ENCODE measurements around the gene NOS2. TPM values are rescaled to one million over a fixed set of nuclear protein-coding genes. Genes with fewer than 3 reads are reported as not detected.
A peak's percentile ranks its signal among the peaks of the same experiment; 100 is the strongest.

Gene NOS2
- total and polyA plus RNA-seq, 3 donors from 2014 or later: 0.53 to 1.4 (median 0.87) TPM

GRCh38 chr17:27805520-27806146 is 5.3 kb upstream of the NOS2 start:
- Histone ChIP-seq H3K9me3 (no peaks in the 10 kb centered on the region), H3K36me3 (ENCODE audit: low read depth, missing control alignments) (no peaks in the 10 kb centered on the region), H3K4me3 (no peak overlapping the region), H3K27ac (no peak overlapping the region), H3K4me1 (no peaks in the 10 kb centered on the region), H3K27me3 (no peaks in the 10 kb centered on the region)
- intact Hi-C loops (cut with DNase I; ENCODE audit: low total_unique reads): no loop called here
- 17 to 24% methylated on average over 6 to 14 of the region's 14 CpGs for WGBS, 2 donors
- DNase-seq: peak; percentile 92
- no peak for TF ChIP-seq POLR2A (IDR thresholded peaks at IDR 0.05)
- TF ChIP-seq, protein P1, sequence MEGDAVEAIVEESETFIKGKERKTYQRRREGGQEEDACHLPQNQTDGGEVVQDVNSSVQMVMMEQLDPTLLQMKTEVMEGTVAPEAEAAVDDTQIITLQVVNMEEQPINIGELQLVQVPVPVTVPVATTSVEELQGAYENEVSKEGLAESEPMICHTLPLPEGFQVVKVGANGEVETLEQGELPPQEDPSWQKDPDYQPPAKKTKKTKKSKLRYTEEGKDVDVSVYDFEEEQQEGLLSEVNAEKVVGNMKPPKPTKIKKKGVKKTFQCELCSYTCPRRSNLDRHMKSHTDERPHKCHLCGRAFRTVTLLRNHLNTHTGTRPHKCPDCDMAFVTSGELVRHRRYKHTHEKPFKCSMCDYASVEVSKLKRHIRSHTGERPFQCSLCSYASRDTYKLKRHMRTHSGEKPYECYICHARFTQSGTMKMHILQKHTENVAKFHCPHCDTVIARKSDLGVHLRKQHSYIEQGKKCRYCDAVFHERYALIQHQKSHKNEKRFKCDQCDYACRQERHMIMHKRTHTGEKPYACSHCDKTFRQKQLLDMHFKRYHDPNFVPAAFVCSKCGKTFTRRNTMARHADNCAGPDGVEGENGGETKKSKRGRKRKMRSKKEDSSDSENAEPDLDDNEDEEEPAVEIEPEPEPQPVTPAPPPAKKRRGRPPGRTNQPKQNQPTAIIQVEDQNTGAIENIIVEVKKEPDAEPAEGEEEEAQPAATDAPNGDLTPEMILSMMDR (IDR thresholded peaks at IDR 0.05): peak; percentile 74 to 87 (median 78)

GRCh38 chr17:27804113-27804512 is 3.8 kb upstream of the NOS2 start:
- H3K4me1 ChIP-seq: no peaks in the 10 kb centered on the region
- no peaks in the 10 kb centered on the region for H3K27me3 ChIP-seq
- TF ChIP-seq, protein P1 (IDR thresholded peaks at IDR 0.05): no peak
- no peak for TF ChIP-seq POLR2A (IDR thresholded peaks at IDR 0.05)
- WGBS, 2 donors: 76 to 81% methylated on average over 10 of the region's 10 CpGs
- no peaks in the 10 kb centered on the region for H3K36me3 ChIP-seq (ENCODE audit: low read depth, missing control alignments)
- intact Hi-C loops (cut with DNase I; ENCODE audit: low total_unique reads): no loop called here
- H3K4me3 ChIP-seq: no peak overlapping the region
- no peaks in the 10 kb centered on the region for H3K9me3 ChIP-seq
- DNase-seq: no peak
- H3K27ac ChIP-seq: no peak overlapping the region

DNA sequence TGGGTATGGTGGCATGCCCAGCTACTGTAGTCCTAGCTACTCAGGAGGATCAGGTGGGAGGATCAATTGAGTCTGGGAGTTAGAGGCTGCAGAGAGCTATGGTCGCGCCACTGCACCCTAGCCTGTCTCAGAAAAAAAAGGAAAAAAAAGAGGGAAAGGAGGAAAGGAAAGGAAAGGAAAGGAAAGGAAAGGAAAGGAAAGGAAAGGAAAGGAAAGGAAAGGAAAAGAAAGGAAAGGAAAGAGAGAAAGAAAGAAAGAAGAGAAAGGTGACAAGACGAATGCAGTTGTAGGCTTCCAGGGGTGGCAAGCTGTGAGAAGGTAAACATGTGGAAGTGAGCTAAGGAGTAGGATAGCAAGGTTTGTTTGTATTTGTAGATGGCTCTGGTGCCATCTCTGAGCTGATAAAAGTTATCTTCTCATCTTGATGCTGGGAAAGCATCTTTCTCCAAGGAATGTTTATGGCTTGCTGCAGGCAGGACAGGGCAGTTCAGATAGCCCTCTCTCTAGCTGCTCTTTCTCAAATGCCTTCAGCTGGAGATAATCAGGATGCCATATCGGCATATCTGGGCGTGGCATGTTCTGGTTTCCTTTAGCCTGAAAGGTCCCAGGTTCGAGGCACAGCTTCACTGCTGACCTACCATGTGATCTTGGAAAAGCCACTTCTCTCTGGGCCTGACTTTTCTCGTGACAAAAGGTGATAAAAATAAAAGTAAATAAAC is 2.8 kb upstream of the NOS2 start:
- Histone ChIP-seq H3K27ac (no peak overlapping the region), H3K4me1 (no peaks in the 10 kb centered on the region), H3K4me3 (no peak overlapping the region), H3K27me3 (no peaks in the 10 kb centered on the region), H3K36me3 (ENCODE audit: low read depth, missing control alignments) (no peaks in the 10 kb centered on the region), H3K9me3 (no peaks in the 10 kb centered on the region)
- DNase-seq: no peak
- intact Hi-C loops (cut with DNase I; ENCODE audit: low total_unique reads): no loop called here
- TF ChIP-seq POLR2A (IDR thresholded peaks at IDR 0.05): no peak
- TF ChIP-seq, protein P1 (IDR thresholded peaks at IDR 0.05): no peak
- 89% methylated on average over 7 of the region's 7 CpGs for WGBS, 2 donors

GRCh38 chr17:27802033-27802432 is 1.7 kb upstream of the NOS2 start:
- H3K9me3 ChIP-seq: no peaks in the 10 kb centered on the region
- TF ChIP-seq, protein P1 (IDR thresholded peaks at IDR 0.05): no peak
- TF ChIP-seq POLR2A (IDR thresholded peaks at IDR 0.05): no peak
- WGBS, 2 donors: 85 to 98% methylated on average over 2 of the region's 2 CpGs
- intact Hi-C loops (cut with DNase I; ENCODE audit: low total_unique reads): no loop called here
- DNase-seq: no peak
- no peaks in the 10 kb centered on the region for H3K4me1 ChIP-seq
- H3K4me3 ChIP-seq: no peak overlapping the region
- no peaks in the 10 kb centered on the region for H3K36me3 ChIP-seq (ENCODE audit: low read depth, missing control alignments)
- H3K27me3 ChIP-seq: no peaks in the 10 kb centered on the region
- no peak overlapping the region for H3K27ac ChIP-seq
